Ammon's horn (tissue), 1 donor: Measurements from ENCODE around the gene CABP4.
"Not testable (repeated sequence)": the region's sequence is repeated elsewhere in the genome, so short reads cannot be mapped to it uniquely, and the experiment has no call there.

ENCODE experiments used
- DNase-seq: peaks from one replicate; pipeline ENCODE4 v3.0.0-alpha.2; 2016; ENCODE audit warnings: low spot score

Gene CABP4

DNA sequence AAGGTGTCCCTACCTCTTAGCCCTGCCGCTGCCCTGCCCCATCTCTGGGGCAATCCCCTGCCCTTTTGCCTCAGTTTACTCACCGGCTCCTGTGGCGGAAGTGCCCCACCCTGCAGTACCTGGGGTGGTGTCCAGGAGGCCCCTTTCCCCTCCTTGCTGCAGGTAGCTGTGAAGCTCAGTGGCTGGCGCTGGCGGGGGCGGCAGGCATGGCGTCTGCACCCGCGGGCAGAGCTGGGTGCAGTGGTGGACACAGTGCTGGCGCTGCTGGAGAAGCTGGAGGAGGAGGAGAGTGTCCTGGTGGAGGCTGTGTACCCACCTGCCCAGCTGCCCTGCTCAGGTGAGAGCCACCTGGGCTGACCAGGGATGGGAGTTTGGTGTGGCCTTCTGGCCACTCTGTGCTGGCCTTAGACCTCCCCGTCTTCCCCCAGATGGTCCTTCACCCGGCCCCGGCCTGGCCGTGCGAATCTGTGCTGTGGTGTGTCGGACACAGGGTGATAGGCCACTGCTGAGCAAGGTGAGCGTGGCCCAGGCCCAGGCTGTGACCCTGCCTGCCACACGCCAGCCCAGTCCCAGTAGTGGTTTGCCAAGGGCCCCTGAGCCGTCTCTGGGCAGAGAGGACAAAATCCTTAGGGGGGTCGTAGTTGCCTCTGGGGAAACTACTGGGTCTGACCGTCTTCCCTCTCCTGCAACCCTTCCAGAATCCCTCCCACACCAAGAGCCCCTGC lies 35.7 kb upstream of the CABP4 start:
- no peak for DNase-seq

GRCh38 chr11:67420147-67420645 lies 35.0 kb upstream of the CABP4 start:
- no peak for DNase-seq

- DNase-seq: peak; percentile 94
These were observed 34.3 kb upstream of the CABP4 start for GRCh38 chr11:67420646-67421429.

DNA sequence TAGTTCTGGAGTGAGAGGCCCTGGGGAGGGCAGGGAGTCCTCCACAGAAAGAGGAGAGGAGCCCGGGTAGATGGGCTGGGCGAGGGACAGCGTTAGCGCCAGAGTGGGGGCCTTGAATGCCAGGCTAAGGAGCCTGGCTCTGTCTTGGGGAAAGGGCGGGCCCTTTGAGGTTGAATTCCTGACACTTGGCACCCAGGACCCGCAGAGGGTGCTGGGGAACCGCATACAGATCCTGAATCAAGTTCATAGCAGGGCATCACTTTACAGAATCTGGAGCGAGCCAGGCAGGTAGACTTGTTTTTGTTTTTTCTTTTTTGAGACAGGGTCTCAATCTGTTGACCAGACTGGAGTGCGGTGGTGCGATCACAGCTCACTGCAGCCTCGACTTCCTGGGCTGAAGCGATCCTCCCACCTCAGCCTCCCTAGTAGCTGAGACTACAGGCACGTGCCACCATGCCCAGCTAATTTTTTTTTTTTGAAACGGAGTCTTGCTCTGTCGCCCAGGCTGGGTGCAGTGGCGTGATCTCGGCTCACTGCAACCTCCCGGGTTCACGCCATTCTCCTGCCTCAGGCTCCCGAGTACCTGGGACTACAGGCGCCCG lies 33.6 kb upstream of the CABP4 start:
- no peak for DNase-seq

DNA sequence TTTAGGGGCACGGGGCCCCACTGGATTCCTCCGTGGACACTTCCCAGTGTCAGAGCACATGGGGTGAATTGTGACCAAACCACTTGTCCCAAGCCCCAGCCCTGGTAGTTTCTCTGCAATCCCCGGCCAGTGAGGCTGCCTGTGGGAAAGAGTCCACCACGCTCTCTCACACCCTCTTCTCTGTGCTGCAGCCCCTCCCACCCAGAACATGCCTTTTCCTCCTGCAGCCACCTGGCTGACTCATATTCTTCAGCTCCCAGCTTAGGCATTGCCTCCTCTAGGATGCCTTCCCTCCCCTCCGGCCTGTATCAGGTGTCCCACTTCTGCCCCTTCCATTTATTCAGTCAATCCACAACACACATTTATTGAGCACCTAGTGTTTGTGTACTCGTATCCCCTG lies 32.3 kb upstream of the CABP4 start:
- no peak for DNase-seq

DNA sequence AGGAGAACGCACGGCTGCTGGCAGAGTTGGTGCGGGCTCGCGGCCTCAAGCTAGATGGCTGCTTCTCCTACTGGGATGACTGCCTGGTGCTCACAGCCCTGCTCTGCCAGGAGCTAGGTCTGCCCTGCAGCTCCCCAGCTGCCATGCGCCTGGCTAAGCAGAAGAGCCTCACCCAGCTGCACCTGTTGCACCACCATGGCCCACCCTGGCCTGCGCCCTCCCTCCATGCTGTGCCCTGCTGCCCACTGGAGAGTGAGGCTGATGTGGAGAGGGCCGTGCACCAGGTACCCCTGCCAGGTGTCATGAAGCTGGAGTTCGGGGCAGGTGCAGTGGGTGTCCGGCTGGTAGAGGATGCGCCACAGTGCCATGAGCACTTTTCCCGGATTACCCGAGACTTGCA lies 31.7 kb upstream of the CABP4 start:
- DNase-seq: no peak

- no peak for DNase-seq
These were observed 31.1 kb upstream of the CABP4 start for GRCh38 chr11:67423891-67424613.

DNA sequence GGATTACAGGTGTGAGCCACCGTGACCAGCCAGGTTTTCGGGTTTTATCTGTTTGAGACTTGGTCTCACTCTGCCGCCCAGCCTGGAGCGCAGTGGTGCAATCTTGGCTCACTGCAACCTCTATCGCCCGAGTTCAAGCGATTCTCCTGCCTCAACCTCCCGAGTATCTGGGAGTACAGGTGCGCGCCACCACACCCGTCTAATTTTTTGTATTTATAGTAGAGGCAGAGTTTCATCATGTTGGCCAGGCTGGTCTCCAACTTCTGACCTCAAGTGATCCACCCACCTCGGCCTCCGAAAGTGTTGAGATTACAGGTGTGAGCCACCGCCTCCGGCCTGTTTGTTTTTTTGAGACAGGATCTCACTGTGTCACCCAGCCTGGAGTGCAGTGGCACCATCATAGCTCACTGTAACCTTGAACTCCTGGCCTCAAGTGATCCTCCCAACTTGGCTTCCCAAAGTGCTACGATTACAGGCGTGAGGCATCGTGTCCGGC lies 27.7 kb upstream of the CABP4 start:
- DNase-seq: not testable (repeated sequence)

GRCh38 chr11:67428052-67429001 lies 26.8 kb upstream of the CABP4 start, which contains the start of gene RPS6KB2:
TSS of gene RPS6KB2 (plus strand) at chr11:67428494. CDS start at chr11:67428546, 52 bp downstream.
- DNase-seq: peak; percentile 98

GRCh38 chr11:67429038-67429668 lies 26.0 kb upstream of the CABP4 start:
- DNase-seq: no peak

GRCh38 chr11:67429722-67430121 lies 25.4 kb upstream of the CABP4 start:
- DNase-seq: no peak

- no peak for DNase-seq
These were observed 23.6 kb upstream of the CABP4 start for GRCh38 chr11:67431346-67432249.

DNA sequence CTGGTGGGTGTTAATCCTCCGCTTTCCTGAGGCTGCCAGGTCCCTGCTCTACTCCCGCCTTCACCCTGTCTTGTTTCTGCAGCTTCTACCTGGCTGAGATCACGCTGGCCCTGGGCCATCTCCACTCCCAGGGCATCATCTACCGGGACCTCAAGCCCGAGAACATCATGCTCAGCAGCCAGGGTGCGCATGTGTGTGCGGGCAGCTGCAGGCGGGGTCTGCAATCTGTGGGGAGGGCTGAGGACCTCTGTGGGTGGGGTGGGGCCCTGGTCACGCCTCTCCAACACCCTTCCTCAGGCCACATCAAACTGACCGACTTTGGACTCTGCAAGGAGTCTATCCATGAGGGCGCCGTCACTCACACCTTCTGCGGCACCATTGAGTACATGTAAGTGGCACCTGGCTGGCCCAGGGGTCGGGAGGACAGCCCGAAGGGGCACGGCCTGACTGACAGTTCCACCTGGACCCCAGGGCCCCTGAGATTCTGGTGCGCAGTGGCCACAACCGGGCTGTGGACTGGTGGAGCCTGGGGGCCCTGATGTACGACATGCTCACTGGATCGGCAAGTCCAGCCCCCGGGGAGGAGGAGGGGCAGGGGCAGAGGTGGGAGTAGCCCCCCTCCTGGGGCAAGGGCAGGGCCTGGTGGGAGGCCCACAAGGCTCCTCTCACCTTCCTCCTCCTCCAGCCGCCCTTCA lies 22.4 kb upstream of the CABP4 start:
- DNase-seq: no peak

DNA sequence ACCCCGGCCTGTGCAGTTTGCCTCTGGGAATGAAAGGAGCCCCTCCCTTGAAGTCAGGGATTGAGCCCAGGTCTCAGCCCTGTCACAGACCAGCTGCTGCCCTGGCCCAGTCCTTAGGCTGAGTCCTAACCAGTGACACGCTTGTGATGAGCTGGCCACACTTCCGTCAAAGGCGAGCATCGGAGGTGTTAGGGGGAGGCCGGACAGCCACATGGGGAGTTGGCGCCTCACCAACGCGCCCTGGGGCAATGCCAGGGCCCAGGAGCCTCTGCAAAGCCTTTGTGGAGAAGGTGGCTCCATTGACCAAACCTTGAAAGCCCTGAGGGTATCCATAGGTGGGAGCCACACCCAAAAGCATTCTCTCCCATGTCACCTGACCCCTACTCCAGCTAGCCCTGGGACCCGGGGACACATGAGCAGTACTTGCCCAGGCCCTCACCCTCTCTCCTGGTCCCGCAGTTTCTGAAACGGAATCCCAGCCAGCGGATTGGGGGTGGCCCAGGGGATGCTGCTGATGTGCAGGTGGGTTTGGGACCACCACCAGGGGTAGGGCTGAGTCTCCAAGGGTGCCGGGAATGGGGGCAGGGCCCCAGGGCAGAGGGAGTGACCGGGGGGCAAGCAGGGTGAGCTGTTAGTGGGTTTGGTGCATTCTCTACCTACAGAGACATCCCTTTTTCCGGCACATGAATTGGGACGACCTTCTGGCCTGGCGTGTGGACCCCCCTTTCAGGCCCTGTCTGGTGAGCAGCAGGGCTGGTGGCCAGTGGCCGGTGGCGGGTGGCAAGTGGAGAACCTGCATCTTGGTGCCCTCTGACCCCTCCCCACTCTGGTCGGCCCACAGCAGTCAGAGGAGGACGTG lies 21.4 kb upstream of the CABP4 start:
- DNase-seq: no peak

DNA sequence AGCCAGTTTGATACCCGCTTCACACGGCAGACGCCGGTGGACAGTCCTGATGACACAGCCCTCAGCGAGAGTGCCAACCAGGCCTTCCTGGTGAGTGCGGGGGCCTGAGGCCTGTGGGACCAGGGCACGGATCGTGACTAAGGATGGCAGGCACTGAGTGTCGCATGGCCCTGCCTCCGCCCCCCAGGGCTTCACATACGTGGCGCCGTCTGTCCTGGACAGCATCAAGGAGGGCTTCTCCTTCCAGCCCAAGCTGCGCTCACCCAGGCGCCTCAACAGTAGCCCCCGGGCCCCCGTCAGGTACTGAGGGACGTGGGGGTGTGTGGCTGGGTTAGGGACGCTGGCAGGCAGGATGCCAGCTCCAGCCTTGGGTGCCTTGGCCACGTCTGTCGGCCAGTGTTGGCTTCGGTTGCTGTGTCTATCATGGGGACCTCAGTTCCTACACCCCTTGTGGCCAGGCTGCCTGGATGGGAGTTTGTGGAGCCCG lies 20.7 kb upstream of the CABP4 start:
- DNase-seq: no peak

DNA sequence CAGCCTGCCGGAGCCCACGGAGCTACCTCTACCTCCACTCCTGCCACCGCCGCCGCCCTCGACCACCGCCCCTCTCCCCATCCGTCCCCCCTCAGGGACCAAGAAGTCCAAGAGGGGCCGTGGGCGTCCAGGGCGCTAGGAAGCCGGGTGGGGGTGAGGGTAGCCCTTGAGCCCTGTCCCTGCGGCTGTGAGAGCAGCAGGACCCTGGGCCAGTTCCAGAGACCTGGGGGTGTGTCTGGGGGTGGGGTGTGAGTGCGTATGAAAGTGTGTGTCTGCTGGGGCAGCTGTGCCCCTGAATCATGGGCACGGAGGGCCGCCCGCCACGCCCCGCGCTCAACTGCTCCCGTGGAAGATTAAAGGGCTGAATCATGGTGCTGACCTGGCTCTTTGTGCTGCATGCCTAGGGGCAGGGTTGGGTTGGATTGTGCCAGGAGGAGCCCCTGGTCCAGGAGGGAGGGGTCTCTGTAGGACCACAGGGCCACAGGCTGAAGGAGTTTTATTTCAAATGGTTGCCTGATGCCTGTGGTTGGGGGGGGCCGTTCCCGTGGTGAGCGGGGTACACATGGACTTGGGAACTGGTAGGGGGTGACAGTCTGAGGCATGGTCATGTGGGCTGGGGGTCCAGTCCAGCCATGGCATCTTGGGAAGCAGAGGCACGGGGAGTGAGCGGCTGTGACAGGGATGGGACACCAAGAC lies 20.0 kb upstream of the CABP4 start:
- no peak for DNase-seq
